ENCODE measurements around the gene PLXDC2. TPM values are rescaled to one million over a fixed set of nuclear protein-coding genes. Genes with fewer than 3 reads are reported as not detected.
A peak's percentile ranks its signal among the peaks of the same experiment; 100 is the strongest.

Gene PLXDC2
- total RNA-seq, 1 experiment from 2014 or later: not detected

- no peak overlapping the region for H3K27ac ChIP-seq (ENCODE audit: low read length)
- no peak overlapping the region for H2AFZ ChIP-seq (ENCODE audit: low read length)
- H3K36me3 ChIP-seq (ENCODE audit: low read depth, low read length): no peaks in the 10 kb centered on the region
- TF ChIP-seq, protein P1, sequence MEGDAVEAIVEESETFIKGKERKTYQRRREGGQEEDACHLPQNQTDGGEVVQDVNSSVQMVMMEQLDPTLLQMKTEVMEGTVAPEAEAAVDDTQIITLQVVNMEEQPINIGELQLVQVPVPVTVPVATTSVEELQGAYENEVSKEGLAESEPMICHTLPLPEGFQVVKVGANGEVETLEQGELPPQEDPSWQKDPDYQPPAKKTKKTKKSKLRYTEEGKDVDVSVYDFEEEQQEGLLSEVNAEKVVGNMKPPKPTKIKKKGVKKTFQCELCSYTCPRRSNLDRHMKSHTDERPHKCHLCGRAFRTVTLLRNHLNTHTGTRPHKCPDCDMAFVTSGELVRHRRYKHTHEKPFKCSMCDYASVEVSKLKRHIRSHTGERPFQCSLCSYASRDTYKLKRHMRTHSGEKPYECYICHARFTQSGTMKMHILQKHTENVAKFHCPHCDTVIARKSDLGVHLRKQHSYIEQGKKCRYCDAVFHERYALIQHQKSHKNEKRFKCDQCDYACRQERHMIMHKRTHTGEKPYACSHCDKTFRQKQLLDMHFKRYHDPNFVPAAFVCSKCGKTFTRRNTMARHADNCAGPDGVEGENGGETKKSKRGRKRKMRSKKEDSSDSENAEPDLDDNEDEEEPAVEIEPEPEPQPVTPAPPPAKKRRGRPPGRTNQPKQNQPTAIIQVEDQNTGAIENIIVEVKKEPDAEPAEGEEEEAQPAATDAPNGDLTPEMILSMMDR (conservative IDR thresholded peaks at IDR 0.05; ENCODE audit: low read depth, low read length): no peak
- TF ChIP-seq EZH2 (IDR thresholded peaks at IDR 0.05; ENCODE audit: low read length, unreplicated experiment) (no peak), EZH2phosphoT487 (IDR thresholded peaks at IDR 0.05; ENCODE audit: borderline replicate concordance, low read length) (no peak)
- no peak overlapping the region for H3K9ac ChIP-seq (ENCODE audit: low read length)
- ATAC-seq (no peak), DNase-seq (no peak)
- no TSS peak for BruUV-seq (replicated peaks)
- H3K4me3 ChIP-seq (ENCODE audit: low read length): no peak overlapping the region
- no peaks in the 10 kb centered on the region for H3K4me1 ChIP-seq (ENCODE audit: insufficient read depth, low read length)
- H3K79me2 ChIP-seq (ENCODE audit: low read length): no peaks in the 10 kb centered on the region
- H4K20me1 ChIP-seq (ENCODE audit: low read length): no peaks in the 10 kb centered on the region
- no peak overlapping the region for H3K4me2 ChIP-seq (ENCODE audit: low read length)
- no peaks in the 10 kb centered on the region for H3K9me3 ChIP-seq (ENCODE audit: low read length)
- ChIA-PET POLR2A (ENCODE audit: unreplicated experiment) (no interaction called here), CTCF (no interaction called here)
- H3K9me2 ChIP-seq (replicated peaks; ENCODE audit: low read length): no peaks in the 10 kb centered on the region
- intact Hi-C loops (cut with micrococcal nuclease): no loop called here
- no peaks in the 10 kb centered on the region for H3F3A ChIP-seq (ENCODE audit: low read length, unreplicated experiment)
- no peaks in the 10 kb centered on the region for H3K27me3 ChIP-seq (ENCODE audit: low read length)
Observed at GRCh38 chr10:20006169-20006870, 190.1 kb downstream of the PLXDC2 start.

DNA sequence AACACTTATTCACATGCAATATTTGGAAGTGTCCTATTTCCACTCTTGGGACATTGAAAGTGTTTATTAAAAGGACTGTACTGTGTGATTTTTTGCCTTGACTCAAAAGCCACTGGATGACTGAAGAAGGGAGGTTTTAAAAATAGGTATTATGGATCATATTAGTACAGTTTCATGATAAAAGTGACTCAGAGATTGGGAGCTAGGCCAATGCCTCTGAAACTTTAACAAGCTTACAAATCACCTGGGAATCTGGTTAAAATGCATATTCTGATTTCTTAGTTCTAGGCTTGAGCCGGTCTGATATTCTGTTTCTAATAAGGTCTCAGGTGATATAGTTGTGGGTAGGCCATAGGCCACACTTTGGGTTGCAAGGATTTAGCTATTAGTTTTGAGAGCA lies 191.2 kb downstream of the PLXDC2 start:
- ChIA-PET POLR2A (ENCODE audit: unreplicated experiment) (no interaction called here), CTCF (no interaction called here)
- intact Hi-C loops (cut with micrococcal nuclease): no loop called here
- no peak overlapping the region for H3K4me3 ChIP-seq (ENCODE audit: low read length)
- no peaks in the 10 kb centered on the region for H3K9me2 ChIP-seq (replicated peaks; ENCODE audit: low read length)
- no peak overlapping the region for H3K4me2 ChIP-seq (ENCODE audit: low read length)
- ATAC-seq (no peak), DNase-seq (peak; percentile 28)
- no peak overlapping the region for H2AFZ ChIP-seq (ENCODE audit: low read length)
- H3K79me2 ChIP-seq (ENCODE audit: low read length): no peaks in the 10 kb centered on the region
- H4K20me1 ChIP-seq (ENCODE audit: low read length): no peaks in the 10 kb centered on the region
- H3K36me3 ChIP-seq (ENCODE audit: low read depth, low read length): no peaks in the 10 kb centered on the region
- no peak overlapping the region for H3K27ac ChIP-seq (ENCODE audit: low read length)
- H3K9me3 ChIP-seq (ENCODE audit: low read length): no peaks in the 10 kb centered on the region
- BruUV-seq (replicated peaks): no TSS peak
- H3K9ac ChIP-seq (ENCODE audit: low read length): no peak overlapping the region
- no peaks in the 10 kb centered on the region for H3F3A ChIP-seq (ENCODE audit: low read length, unreplicated experiment)
- no peaks in the 10 kb centered on the region for H3K4me1 ChIP-seq (ENCODE audit: insufficient read depth, low read length)
- TF ChIP-seq EZH2phosphoT487 (IDR thresholded peaks at IDR 0.05; ENCODE audit: borderline replicate concordance, low read length) (no peak), EZH2 (IDR thresholded peaks at IDR 0.05; ENCODE audit: low read length, unreplicated experiment) (no peak)
- TF ChIP-seq, protein P1 (conservative IDR thresholded peaks at IDR 0.05; ENCODE audit: low read depth, low read length): no peak
- no peaks in the 10 kb centered on the region for H3K27me3 ChIP-seq (ENCODE audit: low read length)

DNA sequence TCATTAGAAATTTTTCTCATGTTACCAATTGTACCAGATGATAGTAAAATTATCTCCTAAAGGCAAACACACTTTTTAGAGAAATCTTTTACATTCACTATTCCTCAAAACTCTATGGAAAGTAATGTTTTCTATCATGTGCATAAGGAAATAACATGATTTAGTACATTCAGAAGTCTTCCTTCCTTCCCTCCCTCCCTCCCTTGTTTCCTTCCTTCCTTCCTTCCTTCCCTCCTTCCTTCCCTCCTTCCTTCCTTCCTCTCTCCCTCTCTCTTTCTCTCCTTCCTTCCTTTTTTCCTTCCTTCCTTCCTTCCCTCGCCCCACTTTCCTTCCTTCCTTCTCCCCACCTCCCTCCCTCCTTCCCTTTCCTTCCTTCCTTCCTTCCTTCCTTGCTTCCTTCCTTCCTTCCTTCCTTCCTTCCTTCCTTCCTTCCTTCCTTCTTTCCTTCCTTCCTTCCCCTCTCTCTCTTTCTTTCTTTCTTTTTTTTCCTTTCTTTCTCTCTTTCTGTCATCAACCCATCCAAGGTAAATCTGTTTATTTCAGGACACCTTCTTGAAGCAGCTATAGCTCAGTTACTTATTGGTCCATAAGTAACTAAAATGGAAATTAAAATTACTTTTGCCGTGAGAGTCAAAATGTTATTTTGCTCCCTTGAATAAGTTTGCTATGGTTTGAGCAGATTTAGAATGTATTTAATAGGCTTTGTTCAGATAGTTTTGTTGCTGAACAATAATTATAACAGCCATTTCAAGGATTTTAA lies 197.9 kb downstream of the PLXDC2 start:
- no peaks in the 10 kb centered on the region for H3K36me3 ChIP-seq (ENCODE audit: low read depth, low read length)
- DNase-seq (no peak), ATAC-seq (no peak)
- H3K4me3 ChIP-seq (ENCODE audit: low read length): no peak overlapping the region
- ChIA-PET POLR2A (ENCODE audit: unreplicated experiment) (no interaction called here), CTCF (no interaction called here)
- no peak overlapping the region for H3K4me2 ChIP-seq (ENCODE audit: low read length)
- H4K20me1 ChIP-seq (ENCODE audit: low read length): no peaks in the 10 kb centered on the region
- no peaks in the 10 kb centered on the region for H3K9me2 ChIP-seq (replicated peaks; ENCODE audit: low read length)
- H3F3A ChIP-seq (ENCODE audit: low read length, unreplicated experiment): no peaks in the 10 kb centered on the region
- H3K9ac ChIP-seq (ENCODE audit: low read length): no peak overlapping the region
- no peaks in the 10 kb centered on the region for H3K79me2 ChIP-seq (ENCODE audit: low read length)
- no peak overlapping the region for H3K27ac ChIP-seq (ENCODE audit: low read length)
- BruUV-seq (replicated peaks): no TSS peak
- H3K27me3 ChIP-seq (ENCODE audit: low read length): no peaks in the 10 kb centered on the region
- no peak overlapping the region for H2AFZ ChIP-seq (ENCODE audit: low read length)
- TF ChIP-seq EZH2 (IDR thresholded peaks at IDR 0.05; ENCODE audit: low read length, unreplicated experiment) (no peak), EZH2phosphoT487 (IDR thresholded peaks at IDR 0.05; ENCODE audit: borderline replicate concordance, low read length) (no peak)
- TF ChIP-seq, protein P1 (conservative IDR thresholded peaks at IDR 0.05; ENCODE audit: low read depth, low read length): no peak
- no peaks in the 10 kb centered on the region for H3K9me3 ChIP-seq (ENCODE audit: low read length)
- intact Hi-C loops (cut with micrococcal nuclease): no loop called here
- H3K4me1 ChIP-seq (ENCODE audit: insufficient read depth, low read length): no peaks in the 10 kb centered on the region
